Progenitor cell of endocrine pancreas (in vitro differentiated cells): ENCODE data around the gene DTNB. TPM values are rescaled to one million over a fixed set of nuclear protein-coding genes. Genes with fewer than 3 reads are reported as not detected.

Experiments
- DNase-seq: peaks from one replicate; pipeline ENCODE4 v3.0.0; 2021; ENCODE audit warnings: low spot score; ENCODE audit not compliant: unreplicated experiment
- H3K27ac Mint-ChIP-seq: 2 replicates; pipeline ENCODE4 v1.8.0; 2021; ENCODE audit warnings: mild to moderate bottlenecking, moderate library complexity, mixed read lengths
- H3K27me3 Mint-ChIP-seq: 2 replicates; pipeline ENCODE4 v1.8.0; 2021; ENCODE audit warnings: mixed read lengths
- H3K36me3 Mint-ChIP-seq: 2 replicates; pipeline ENCODE4 v1.8.0; 2022; ENCODE audit warnings: mixed read lengths; ENCODE audit not compliant: insufficient read depth
- H3K4me1 Mint-ChIP-seq: 2 replicates; pipeline ENCODE4 v1.8.0; 2021; ENCODE audit warnings: low read depth, mixed read lengths
- H3K4me3 Mint-ChIP-seq: 2 replicates; pipeline ENCODE4 v1.8.0; 2021; ENCODE audit warnings: low read depth, mild to moderate bottlenecking, moderate library complexity, mixed read lengths
- H3K9me3 Mint-ChIP-seq: 2 replicates; pipeline ENCODE4 v1.8.0; 2021; ENCODE audit warnings: low read depth, mixed read lengths
- total RNA-seq: library from RNA; stranded (reverse); gene quantifications from 2 replicates; pipeline ENCODE4 v1.2.1, GENCODE V29; 2021
- TF ChIP-seq, protein P1 (sequence below): fragments of 200-600 bp; sonication (generic); IDR thresholded peaks from one replicate; pipeline ENCODE4 v1.5.0; 2021; ENCODE audit warnings: antibody characterized with exemption, mild to moderate bottlenecking; ENCODE audit not compliant: unreplicated experiment

The DTNB gene
- total RNA-seq, 1 donor from 2014 or later, result 29.3 TPM

GRCh38 chr2:25361261-25362048 lies 311.9 kb downstream of the DTNB start:
- no peak for DNase-seq
- TF ChIP-seq, protein P1, sequence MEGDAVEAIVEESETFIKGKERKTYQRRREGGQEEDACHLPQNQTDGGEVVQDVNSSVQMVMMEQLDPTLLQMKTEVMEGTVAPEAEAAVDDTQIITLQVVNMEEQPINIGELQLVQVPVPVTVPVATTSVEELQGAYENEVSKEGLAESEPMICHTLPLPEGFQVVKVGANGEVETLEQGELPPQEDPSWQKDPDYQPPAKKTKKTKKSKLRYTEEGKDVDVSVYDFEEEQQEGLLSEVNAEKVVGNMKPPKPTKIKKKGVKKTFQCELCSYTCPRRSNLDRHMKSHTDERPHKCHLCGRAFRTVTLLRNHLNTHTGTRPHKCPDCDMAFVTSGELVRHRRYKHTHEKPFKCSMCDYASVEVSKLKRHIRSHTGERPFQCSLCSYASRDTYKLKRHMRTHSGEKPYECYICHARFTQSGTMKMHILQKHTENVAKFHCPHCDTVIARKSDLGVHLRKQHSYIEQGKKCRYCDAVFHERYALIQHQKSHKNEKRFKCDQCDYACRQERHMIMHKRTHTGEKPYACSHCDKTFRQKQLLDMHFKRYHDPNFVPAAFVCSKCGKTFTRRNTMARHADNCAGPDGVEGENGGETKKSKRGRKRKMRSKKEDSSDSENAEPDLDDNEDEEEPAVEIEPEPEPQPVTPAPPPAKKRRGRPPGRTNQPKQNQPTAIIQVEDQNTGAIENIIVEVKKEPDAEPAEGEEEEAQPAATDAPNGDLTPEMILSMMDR, result no peak
- Mint-ChIP-seq H3K9me3 (no peaks in the 10 kb centered on the region), H3K4me1 (peaks cover 4% of the 10 kb centered on the region), H3K27me3 (peaks cover 39% of the 10 kb centered on the region), H3K36me3 (no peaks in the 10 kb centered on the region), H3K27ac (no peak overlapping the region), H3K4me3 (no peak overlapping the region)

GRCh38 chr2:25358836-25359235 lies 314.5 kb downstream of the DTNB start:
- H3K27me3 Mint-ChIP-seq, result peaks cover 34% of the 10 kb centered on the region
- H3K9me3 Mint-ChIP-seq, result no peaks in the 10 kb centered on the region
- H3K36me3 Mint-ChIP-seq, result no peaks in the 10 kb centered on the region
- TF ChIP-seq, protein P1, result no peak
- no peak for DNase-seq
- no peak overlapping the region for H3K27ac Mint-ChIP-seq
- peaks cover 4% of the 10 kb centered on the region for H3K4me1 Mint-ChIP-seq
- H3K4me3 Mint-ChIP-seq, result no peak overlapping the region

GRCh38 chr2:25358249-25358815 lies 315.0 kb downstream of the DTNB start:
- Mint-ChIP-seq H3K27me3 (peaks cover 29% of the 10 kb centered on the region), H3K4me1 (peaks cover 4% of the 10 kb centered on the region), H3K27ac (no peak overlapping the region), H3K9me3 (no peaks in the 10 kb centered on the region), H3K4me3 (no peak overlapping the region), H3K36me3 (no peaks in the 10 kb centered on the region)
- TF ChIP-seq, protein P1, result no peak
- no peak for DNase-seq

- TF ChIP-seq, protein P1, result no peak
- DNase-seq, result no peak
These were observed 317.3 kb downstream of the DTNB start for GRCh38 chr2:25356088-25356487.

DNA sequence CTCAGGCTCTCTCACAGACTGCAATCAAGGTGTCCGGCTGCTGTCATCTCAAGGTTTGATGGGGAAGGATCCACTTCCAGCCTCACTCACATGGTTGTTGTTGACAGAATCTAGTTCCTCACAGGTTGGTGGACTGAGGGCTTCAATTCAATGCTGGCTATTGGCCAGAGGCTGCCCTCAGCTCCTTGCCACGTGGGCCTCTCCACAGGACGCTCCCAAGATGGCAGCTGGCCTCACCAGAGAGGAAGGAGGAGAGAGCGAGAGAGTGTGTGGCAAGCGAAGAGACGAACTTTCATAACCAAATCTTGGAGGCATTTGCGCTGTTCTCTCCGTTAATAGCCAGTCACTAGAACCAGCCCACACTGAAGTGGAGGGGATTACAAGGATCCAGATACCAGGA lies 318.1 kb downstream of the DTNB start:
- Mint-ChIP-seq H3K4me1 (no peaks in the 10 kb centered on the region), H3K4me3 (no peak overlapping the region), H3K27me3 (peaks cover 38% of the 10 kb centered on the region), H3K9me3 (no peaks in the 10 kb centered on the region), H3K27ac (peak overlapping the region; percentile 81), H3K36me3 (no peaks in the 10 kb centered on the region)
- TF ChIP-seq, protein P1, result no peak
- DNase-seq, result no peak

More at GRCh38 chr2:25356088-25356487, 317.3 kb downstream of the DTNB start:
- no peak overlapping the region for H3K27ac Mint-ChIP-seq
- no peaks in the 10 kb centered on the region for H3K4me1 Mint-ChIP-seq
- peaks cover 33% of the 10 kb centered on the region for H3K27me3 Mint-ChIP-seq
- no peak overlapping the region for H3K4me3 Mint-ChIP-seq
- H3K9me3 Mint-ChIP-seq, result no peaks in the 10 kb centered on the region
- H3K36me3 Mint-ChIP-seq, result no peaks in the 10 kb centered on the region
